COLO668 (cell line): Measurements from ENCODE around the gene ZBTB33.

Experiments used
- DNase-seq: peaks from one replicate; lab custom pipeline; 2025; ENCODE audit not compliant: unreplicated experiment; lab: John Stamatoyannopoulos, UW

ZBTB33 gene

GRCh38 chrX:120304256-120304655 is 53.6 kb downstream of the ZBTB33 start:
- DNase-seq: no peak

- no peak for DNase-seq
Measured at GRCh38 chrX:120305531-120306141, 55.0 kb downstream of the ZBTB33 start.

- DNase-seq: no peak
Measured at GRCh38 chrX:120306630-120307029, 56.0 kb downstream of the ZBTB33 start.
